DMS53 (cell line): ENCODE results near the gene GOLGB1.

ENCODE experiments used
- DNase-seq: peaks from one replicate; lab custom pipeline; 2025; lab: John Stamatoyannopoulos, UW

GOLGB1 gene

DNA sequence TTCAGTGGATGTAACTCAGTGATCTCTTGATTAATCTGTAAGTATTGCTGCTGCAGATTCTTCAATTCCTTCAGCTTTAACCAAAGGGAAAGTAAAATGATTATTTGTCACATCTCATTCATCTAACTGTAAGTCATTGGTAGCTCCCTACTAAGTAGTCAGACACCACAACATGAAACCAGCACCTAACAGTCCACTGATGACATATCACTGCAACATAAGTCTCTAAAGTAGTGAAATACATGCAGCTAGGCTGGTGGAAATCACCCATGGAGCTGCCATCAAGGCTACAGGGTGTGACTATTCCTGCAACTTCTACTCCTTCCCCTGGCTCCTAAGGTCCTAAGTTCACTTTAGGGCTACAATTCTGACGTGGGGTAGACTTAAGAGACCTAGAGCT is 67.7 kb downstream of the GOLGB1 start:
- no peak for DNase-seq

DNA sequence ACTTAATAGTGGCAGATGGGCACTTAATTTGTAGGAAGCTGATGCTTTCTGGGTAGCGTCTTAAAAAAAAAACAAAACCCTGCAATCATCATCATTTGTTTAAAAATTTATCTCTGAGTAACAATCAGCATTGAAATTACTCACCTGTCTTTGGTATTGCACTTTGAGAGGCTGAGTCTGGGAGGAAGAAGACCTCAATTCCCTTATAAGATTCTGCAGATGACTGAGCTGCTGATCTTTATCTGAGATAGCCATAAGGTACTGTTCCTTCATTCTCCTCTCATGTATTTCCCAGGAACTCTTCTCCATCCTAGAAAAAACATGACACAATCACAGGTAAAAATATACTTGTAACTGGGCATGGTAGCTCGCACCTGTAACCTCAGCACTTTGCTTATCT is 72.4 kb downstream of the GOLGB1 start:
- DNase-seq, result no peak

DNA sequence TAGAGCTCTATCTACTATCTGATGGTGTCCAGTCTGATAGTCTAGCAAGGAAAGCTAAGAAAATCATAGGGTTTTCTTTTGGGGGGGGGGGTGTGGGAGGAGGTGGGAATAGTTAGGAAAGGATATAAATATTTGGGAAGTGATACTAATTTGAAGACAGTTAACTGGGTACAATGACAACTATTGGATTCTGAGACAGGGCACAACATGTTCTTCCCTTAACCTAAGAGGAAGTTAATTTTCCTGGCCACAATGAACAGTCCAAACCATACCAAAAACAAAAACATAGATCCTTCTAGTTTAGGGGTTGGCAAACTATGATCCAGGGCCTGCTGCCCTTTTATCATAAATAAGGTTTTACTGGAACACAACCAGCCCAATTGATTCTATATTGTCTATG is 78.9 kb downstream of the GOLGB1 start:
- DNase-seq, result no peak

DNA sequence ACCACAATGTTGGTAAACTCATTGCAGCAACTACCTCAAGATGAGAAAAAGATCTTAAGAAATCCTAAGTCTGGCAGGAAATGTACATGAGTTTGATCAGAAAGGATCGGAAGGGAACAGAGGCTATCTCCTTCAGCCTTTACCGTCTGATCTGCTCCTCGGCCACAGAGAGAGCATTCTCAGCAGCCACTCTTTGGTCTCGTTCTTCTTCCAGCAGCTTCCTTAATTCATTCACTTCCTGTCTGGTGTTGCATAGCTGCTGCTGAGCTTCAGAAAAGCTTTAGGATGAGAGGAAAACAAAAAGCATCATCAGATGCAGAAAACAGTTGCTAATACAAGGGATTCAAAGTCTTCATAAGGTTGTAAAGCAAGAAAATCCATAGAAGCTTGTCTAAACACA is 82.2 kb downstream of the GOLGB1 start:
- no peak for DNase-seq

DNA sequence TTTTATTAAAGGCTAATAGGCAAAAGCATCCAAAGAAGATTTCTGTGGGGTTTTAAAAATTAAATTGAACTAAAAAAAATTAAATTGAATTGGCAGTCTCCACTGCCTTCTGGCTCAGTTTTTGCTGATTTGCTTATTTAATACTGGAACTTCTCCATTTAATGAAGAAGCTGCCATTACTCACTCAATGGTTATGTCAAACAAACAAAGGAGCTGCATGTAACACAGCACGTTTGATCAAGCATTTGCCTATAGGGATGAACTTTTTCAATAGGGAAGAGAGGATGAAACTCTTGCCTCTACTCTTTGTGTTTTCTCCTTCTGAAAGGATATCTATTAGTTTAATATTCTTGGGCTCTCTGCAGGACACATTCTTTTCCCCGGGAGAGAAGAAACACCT is 84.1 kb downstream of the GOLGB1 start:
- no peak for DNase-seq

DNA sequence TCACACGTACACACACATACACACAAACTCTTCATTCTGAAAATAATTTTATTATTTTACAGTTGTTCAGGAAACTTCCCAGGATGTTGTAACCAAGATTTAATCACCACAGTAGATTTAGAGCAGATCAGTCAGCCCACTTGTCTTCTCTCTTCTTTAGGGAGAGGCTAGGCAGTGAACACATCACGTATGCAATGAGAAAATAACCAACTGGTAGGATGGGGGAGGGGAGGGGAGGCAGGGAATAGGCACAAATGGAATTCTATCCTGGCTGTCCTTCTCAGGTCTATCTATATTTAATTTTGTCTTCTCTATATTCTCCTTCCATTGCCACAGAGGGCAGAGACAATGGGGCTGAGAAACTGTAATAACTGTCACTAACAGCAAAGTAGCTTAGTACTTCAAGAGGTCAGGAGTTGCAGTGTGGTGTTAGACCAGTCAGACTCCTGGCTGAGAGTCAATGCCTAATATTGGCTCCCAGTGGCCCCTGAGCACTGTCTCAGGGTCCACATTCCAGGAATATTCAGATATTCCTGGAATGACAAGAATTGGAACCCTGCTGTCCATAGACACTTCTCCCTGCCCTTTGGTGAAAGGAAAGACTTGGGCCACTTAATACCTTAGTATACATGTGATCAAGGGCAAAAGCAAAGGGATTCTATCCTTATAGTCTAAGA is 86.2 kb downstream of the GOLGB1 start:
- no peak for DNase-seq

DNA sequence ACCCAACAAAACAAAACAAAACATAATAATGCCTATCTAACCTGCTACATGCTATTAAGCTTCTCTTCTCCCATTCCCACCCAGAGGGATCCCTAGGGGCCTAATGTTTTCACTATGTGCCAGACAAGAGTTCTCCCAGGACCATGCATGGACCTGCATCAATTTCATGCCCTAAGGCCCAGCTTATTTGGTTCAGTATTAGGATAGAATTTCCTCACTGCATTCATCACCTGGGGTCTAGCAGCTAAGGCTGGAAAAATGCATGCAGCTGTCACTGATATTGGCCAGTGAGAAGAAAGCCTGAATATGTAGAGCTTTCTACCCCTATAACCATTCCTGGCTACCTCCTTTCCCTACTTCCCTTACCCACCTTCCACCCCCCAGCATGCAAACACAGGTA is 86.8 kb downstream of the GOLGB1 start:
- no peak for DNase-seq

DNA sequence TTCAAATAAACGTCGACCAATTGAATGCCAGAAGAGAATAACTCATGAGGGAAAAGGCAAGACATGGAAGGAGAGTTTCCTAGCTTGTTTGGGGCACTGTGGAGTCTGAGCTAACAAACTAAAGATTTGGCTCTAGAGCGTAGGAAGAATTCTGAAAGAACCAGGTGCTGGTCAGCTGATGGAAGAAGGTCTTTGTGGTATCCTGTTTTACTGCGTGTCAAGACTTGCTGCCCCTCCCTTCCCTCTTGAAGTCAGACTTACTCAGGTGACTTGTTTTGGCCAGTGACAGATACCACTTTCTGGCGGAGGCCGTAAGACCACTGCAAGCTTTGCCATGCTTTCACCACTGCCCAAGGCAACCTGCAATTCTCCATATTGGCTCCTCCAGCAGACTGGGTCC is 88.2 kb downstream of the GOLGB1 start:
- DNase-seq, result no peak

DNA sequence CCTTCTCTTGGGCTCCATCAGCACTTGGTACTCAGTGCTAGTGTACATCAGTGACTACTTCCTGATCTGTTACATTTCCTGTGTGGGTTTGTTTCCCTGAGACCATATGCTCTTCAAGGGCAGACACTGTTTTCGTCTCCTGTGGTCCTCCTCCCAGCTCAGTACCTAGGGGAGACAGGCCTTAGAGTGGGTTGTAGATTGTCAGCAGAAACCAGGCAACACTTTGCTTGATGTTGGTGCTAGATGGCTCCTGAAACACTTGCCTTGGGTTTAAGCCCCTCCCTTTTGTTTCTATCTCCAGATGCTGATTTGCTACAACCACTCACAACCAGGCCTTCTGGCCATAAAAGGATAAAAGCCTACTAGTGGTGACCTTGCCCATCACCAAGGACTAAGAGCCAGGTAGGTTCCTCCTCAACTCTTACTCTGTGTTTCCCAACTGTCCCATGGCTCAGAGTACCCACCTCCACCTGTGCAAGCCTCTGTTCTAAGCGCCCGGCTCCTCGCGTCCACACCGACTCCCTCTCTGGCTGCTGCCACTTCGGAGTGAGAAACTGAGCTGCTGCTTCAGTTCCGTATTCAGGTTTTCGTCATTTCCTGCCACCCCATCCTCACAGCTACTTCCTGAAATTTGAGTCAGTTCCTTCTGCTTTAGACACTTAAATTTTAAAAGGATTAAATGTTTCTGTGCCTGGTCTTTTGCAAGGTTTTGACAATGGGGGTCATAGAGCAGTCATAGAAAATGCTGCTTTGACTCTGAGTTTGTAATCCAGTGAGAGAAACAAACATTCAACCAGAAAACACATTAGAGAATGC is 89.0 kb downstream of the GOLGB1 start, which contains the start of gene HCLS1:
HCLS1 (minus strand) TSS at position 548 of the 816 bp plus-strand sequence. CDS start 2,556 bp downstream, outside the sequence.
- peak; percentile 14 for DNase-seq

DNA sequence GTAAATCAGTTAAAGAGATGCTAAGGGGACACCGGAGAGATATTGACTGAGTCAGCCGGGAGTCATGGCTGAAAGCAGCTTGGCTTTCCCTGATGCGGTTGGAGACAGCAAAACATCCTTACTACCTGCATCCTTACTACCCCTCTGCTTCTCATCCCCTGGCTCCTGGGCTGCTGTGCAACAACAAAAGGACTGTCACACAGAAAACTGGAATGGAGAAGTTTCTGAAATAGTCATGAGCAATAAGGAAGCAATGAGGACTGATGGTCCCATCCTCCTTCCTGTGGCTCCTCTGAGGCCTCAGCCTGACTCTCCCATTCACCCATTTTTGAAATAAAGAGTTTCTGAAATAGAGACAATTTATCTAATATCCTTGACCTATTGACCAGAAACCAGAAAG is 90.0 kb downstream of the GOLGB1 start:
- DNase-seq, result no peak

DNA sequence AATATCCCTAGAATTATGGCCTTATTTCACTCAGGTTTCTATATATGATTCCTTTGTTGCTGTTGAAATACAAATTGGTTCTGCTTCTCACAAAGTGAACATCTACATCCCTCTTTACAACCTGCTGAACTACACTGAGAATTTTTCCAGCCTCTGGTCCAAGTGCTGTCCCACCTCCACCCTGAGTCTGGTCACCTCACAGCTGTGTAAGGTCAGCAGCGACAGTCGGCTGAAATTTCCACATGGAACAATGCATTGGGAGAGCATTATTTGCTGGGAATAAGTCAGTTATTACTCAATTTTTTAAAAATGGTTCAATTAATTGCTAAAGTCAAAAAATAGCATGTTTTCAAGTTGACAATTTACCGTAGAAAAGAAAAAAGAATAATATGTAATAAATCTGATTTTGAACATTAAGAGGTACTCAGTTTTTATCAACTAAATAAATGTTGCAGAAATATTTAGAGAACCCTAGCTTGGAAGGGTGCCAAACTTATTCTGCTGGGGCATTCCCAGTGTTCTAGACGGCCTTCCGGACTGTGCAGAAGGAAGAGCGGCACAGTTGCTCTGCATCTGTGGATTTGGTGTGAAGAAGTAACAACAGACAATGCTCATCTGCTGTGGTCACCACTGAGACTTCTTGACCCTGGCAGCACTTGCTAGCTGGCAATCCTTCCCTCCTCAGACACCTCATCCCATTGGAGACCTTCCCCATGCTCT is 90.7 kb downstream of the GOLGB1 start:
- DNase-seq, result no peak

DNA sequence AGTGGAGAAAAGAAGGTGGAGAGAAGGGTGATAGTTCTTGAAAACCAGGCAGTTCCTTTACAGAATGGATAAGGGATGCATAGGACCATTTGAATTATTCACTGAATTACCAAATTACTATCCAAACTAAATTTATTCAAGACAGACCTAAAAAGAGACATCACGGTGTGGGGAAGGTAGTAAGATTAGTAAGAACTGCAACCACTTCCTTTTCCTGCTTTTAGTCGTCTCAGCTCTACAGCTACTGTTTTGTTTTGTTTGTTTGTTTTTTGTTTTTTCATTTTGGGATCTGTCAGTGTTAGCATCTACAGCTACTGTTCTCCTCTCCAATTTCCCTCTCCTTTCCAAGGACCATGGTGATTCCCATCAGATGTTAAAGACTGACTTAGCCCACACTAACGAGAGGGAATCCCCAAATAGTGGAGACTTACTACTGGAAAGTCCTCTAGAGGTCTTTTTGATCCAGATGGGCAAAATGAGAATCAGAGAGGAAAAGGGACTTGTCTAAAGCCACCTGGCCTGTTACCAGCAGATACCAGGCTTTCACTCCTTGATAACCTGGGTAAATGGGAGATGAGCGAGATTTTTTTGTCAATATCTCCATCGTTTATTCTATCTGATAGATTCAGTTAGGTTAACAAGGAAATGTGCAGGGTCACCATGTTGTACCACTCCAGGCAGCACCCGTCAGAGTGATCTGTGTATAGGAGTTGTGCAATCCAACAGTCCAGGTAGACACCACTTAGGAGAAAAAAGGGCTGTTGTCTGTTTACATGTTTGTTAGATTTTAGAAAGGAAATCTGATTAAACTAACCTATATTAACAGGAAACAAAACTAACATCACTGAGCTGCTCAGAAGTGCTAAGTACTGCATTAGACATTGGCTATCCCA is 94.8 kb downstream of the GOLGB1 start:
- DNase-seq, result no peak

DNA sequence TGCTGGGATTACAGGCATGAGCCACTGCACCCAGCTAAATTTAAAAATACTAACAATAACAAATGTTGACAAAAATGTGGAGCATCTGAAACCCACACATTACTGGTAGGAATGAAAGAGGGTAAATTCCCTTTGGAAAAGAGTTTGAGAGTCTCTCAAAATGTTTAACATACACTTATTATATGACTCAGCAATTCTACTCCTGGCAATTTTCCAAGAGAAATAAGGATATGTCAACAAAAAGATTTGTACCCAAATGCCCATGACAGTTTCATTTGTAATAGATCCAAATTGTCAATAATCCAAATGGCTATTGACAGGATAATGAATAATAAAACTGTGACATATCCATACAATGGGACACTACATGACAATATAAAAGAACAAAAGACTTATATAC is 97.9 kb downstream of the GOLGB1 start:
- peak; percentile 83 for DNase-seq

DNA sequence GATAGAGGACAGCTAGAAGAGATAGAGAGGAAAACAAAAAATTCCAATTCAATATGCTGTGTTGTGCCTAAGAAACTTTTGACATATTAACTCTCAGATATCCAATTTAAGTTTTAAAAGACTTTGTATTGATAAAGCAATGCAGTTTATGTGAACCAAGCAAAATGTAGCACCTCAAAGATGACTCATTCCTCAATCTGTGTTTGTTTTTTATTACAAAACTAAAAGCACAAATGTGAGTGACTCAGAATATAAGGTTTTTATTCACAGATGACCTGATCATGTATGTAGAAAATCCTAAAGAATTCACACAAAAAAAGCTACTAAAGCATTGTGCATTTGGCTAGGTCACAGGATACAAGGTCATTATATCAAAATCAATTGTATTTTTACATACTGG is 99.9 kb downstream of the GOLGB1 start:
- peak; percentile 25 for DNase-seq

DNA sequence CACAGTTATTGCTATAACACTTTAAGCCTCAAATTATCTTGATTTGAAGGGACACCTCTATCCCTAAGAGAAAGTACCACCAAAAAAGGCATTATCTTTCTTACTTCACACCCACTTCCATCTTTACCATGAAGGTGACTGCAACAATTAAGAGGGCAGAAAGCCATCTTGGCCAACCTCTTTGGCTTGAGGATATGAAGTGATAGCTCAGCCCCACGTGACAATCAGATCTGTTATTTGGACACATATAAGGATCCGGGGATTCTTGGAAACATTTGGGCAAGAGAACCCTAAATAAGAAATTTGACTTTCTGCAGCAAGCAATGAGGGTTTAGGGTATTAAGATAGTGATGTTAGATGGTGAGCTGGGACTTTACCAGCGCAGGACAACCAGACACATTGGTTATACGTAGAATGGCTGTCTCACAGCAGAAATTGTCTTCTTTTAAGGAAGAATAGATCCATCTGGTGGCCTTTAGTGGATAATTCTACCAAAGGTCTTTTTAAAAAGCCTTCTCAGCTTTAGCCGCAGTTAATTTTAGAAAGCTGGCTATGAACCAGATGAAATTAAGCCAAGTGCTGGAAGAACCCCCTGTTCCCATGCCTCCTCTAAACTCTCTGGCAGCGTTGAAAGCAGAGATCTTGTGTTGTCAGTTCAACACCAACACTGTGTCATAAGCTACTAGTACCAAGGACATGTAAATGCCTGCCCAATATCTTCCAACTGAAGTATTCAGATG is 101.2 kb downstream of the GOLGB1 start:
- no peak for DNase-seq

DNA sequence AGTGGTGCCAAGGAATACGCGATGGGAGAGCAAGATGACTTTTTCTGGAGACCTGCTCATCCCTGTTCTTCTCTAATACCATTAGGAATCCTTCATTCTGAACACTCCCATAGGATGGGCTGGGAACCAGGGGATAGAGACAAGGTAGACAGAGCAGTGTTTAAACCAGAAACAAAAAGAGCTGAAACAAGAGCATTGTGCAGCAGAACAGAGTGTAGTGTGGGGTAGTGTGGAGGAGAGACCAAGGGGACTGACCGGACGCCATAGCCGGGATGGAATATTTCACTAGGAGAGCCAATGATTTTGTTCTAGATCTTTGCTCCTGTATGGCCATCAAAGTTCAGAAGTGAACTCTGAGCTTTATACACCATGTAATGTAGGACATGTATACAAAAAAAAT is 104.5 kb downstream of the GOLGB1 start:
- no peak for DNase-seq

DNA sequence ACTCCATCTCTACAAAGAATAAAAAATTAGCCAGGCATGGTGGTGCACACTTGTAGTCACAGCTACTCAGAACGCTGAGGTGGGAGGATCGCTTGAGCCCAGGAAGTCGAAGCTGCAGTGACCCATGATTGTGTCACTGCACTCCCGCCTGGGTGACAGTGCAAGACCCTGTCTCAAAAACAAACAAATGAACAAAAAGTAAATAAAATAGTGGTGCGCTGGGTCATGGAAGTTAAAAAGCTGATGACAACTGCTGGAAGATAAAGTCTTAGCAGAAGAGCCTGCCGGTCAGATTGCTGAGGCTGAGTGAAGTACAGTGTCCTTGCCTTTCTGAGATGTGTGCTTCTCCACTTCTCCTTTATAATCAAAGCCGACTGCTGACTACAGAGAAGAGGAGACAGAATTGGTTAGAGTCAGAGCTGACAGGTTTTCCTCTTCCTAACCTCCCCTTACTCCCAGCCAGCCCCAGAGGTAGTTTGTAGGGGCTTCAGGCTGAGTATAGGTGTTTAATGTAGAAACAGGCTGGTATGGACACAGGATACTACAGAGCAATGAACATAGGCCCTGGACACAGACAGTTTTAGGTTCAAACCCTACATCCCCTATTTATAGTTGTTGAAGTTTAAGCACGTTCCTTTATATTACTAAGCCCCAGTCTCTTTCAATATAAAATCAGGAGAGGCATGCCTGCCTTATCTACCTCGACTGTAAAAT is 106.8 kb downstream of the GOLGB1 start:
- no peak for DNase-seq

DNA sequence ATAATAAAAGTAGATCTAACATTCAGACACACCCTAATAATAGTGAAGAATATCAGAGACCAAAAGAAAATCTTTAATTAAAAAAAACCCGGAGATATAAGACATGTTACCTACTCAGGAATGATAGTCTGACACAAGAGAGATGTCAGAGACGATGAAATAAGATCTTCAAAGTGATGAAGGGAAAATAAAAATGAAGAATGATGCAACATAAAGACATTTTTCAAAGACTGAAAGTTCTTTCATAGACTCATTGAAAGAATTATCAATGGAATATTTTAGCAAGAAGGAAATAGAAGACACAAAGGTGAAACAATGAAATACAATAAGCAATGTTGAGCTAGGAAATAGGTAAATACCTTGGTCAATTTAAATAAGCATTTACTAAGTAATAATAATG is 108.4 kb downstream of the GOLGB1 start:
- no peak for DNase-seq

DNA sequence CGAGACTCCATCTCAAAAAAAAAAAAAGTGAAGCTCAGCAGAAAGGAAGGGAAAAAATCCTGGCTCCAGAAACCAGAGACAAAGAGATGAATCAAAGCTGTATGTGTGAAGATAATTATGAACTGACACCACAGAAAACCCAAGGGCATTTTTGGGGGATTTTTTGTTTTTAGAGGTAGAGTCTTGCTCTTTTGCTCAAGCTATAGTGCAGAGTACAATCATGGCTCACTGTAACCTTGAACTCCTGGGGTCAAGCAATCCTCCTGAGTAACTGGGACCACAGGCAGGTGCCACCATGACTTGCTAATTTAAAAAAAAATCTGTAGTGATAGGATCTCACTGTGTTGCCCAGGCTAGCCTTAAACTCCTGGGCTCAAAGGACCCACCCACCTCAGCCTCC is 111.6 kb downstream of the GOLGB1 start:
- DNase-seq, result no peak

DNA sequence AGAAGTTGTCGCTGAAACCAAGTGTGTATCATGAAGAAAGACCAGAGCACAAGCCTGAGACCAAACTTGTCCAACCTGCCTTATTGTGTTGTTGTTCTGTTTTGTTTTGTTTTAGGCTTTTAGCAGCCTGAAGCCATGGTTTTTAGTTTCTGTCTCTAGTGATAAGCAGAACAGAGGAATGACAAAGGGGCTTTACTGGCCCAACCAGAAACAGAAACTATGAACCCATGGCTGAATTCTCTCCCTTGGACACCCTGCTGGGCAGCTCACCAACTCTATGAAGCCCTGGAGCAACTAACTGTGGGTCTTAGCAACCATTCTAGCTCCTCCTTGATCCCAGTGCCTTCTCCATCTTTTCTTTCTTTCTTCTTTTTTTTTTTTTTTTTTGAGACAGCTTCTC is 119.2 kb downstream of the GOLGB1 start:
- DNase-seq, result no peak

DNA sequence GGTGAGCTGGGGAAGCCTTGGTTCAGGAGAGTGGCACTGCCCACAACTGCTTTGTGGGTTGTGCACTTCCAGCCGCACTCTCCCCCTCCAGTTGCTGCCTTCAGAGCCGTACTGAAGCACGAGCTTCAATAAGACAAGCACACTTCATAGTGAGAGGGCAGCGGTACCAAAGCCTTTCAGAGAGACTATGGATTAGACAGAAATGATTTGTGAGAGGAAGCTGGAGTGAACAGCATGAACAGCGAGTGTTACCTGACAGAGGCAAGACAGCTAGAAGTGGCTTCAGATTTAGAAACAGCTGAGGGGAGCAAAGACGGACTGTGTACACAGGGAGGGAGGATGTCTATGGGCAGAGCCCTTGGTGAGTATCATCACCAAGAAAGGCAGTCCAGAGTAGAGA is 119.9 kb downstream of the GOLGB1 start:
- no peak for DNase-seq
